Measurements from ENCODE around the gene C1orf53.

C1orf53 gene

GRCh38 chr1:197907846-197908616 lies 5.6 kb downstream of the C1orf53 start:
- TF ChIP-seq CTCF (IDR thresholded peaks at IDR 0.05; ENCODE audit: low read length, missing control alignments) = no peak
- H3K4me3 ChIP-seq (replicated peaks; ENCODE audit: low read depth, low read length) = no peak overlapping the region
- no peak for DNase-seq (ENCODE audit: low read depth)

- TF ChIP-seq CTCF (IDR thresholded peaks at IDR 0.05; ENCODE audit: low read length, missing control alignments) = no peak
- DNase-seq (ENCODE audit: low read depth) = no peak
- H3K4me3 ChIP-seq (replicated peaks; ENCODE audit: low read depth, low read length) = no peak overlapping the region
Measured at GRCh38 chr1:197908716-197909220, 6.3 kb downstream of the C1orf53 start.

GRCh38 chr1:197909384-197909783 lies 7.0 kb downstream of the C1orf53 start:
- no peak for DNase-seq (ENCODE audit: low read depth)
- H3K4me3 ChIP-seq (replicated peaks; ENCODE audit: low read depth, low read length) = no peak overlapping the region
- TF ChIP-seq CTCF (IDR thresholded peaks at IDR 0.05; ENCODE audit: low read length, missing control alignments) = no peak

GRCh38 chr1:197910120-197910991 lies 7.9 kb downstream of the C1orf53 start:
- DNase-seq (ENCODE audit: low read depth) = no peak
- no peak overlapping the region for H3K4me3 ChIP-seq (replicated peaks; ENCODE audit: low read depth, low read length)

GRCh38 chr1:197911111-197911856 lies 8.9 kb downstream of the C1orf53 start:
- no peak overlapping the region for H3K4me3 ChIP-seq (replicated peaks; ENCODE audit: low read depth, low read length)
- TF ChIP-seq CTCF (IDR thresholded peaks at IDR 0.05; ENCODE audit: low read length, missing control alignments) = no peak
- no peak for DNase-seq (ENCODE audit: low read depth)

More at GRCh38 chr1:197910120-197910991, 7.9 kb downstream of the C1orf53 start:
- no peak for TF ChIP-seq CTCF (IDR thresholded peaks at IDR 0.05; ENCODE audit: low read length, missing control alignments)

- TF ChIP-seq CTCF (IDR thresholded peaks at IDR 0.05; ENCODE audit: low read length, missing control alignments) = no peak
- no peak for DNase-seq (ENCODE audit: low read depth)
- peak overlapping the region; percentile 22 for H3K4me3 ChIP-seq (replicated peaks; ENCODE audit: low read depth, low read length)
Measured at GRCh38 chr1:197911857-197912696, 9.6 kb downstream of the C1orf53 start.
